ENCODE measurements around the gene TMTC4. TPM values are rescaled to one million over a fixed set of nuclear protein-coding genes. Genes with fewer than 3 reads are reported as not detected.
A peak's percentile ranks its signal among the peaks of the same experiment; 100 is the strongest.

TMTC4 gene
- total RNA-seq, 1 experiment from 2014 or later: 45.5 TPM

- DNase-seq (ENCODE audit: low spot score) (no peak), ATAC-seq (no peak)
- no peak overlapping the region for H3K27ac Mint-ChIP-seq
- peaks cover 12% of the 10 kb centered on the region for H3K36me3 Mint-ChIP-seq
- TF ChIP-seq ZNF532 (CRISPR knock-in tag; IDR thresholded peaks at IDR 0.05; ENCODE audit: borderline replicate concordance) (no peak), ZNF671 (CRISPR knock-in tag; IDR thresholded peaks at IDR 0.05) (no peak), HMGA2 (CRISPR knock-in tag; IDR thresholded peaks at IDR 0.05) (peak; percentile 25; the same call in 1 of the 2 replicates)
- peaks cover 13% of the 10 kb centered on the region for H3K4me1 Mint-ChIP-seq
- H3K4me3 Mint-ChIP-seq: no peak overlapping the region
- ChIA-PET POLR2A (no interaction called here), CTCF (no interaction called here)
- H3K9me3 Mint-ChIP-seq: no peaks in the 10 kb centered on the region
- H3K27me3 Mint-ChIP-seq (ENCODE audit: low read depth): no peaks in the 10 kb centered on the region
These were observed 26.2 kb downstream of the TMTC4 start for GRCh38 chr13:100648354-100648753.

- no peaks in the 10 kb centered on the region for H3K9me3 Mint-ChIP-seq
These were observed 27.7 kb downstream of the TMTC4 start for GRCh38 chr13:100646871-100647270.

GRCh38 chr13:100646030-100646673, 28.4 kb downstream of the TMTC4 start:
- ChIA-PET CTCF (interaction anchor here (0.7 to 0.9 kb wide), 2 partner anchors 73 to 483 kb away, joined by 3 to 5 read pairs; no protein-coding TSS in a partner anchor), POLR2A (no interaction called here)
- H3K4me3 Mint-ChIP-seq: no peak overlapping the region
- H3K36me3 Mint-ChIP-seq: peaks cover 22% of the 10 kb centered on the region
- H3K27me3 Mint-ChIP-seq (ENCODE audit: low read depth): no peaks in the 10 kb centered on the region
- no peaks in the 10 kb centered on the region for H3K9me3 Mint-ChIP-seq
- H3K4me1 Mint-ChIP-seq: no peaks in the 10 kb centered on the region; the same call in 1 of the 2 replicates
- no peak overlapping the region for H3K27ac Mint-ChIP-seq
- ATAC-seq: peak; percentile 55
- TF ChIP-seq ZBTB21 (CRISPR knock-in tag; IDR thresholded peaks at IDR 0.05; ENCODE audit: borderline replicate concordance): no peak
- TF ChIP-seq OVOL2 (CRISPR knock-in tag; IDR thresholded peaks at IDR 0.05; ENCODE audit: borderline replicate concordance): no peak
- no peak for TF ChIP-seq TEAD4 (CRISPR knock-in tag; IDR thresholded peaks at IDR 0.05)
- no peak for TF ChIP-seq MLX (CRISPR knock-in tag; IDR thresholded peaks at IDR 0.05)
- TF ChIP-seq MAX (CRISPR knock-in tag; IDR thresholded peaks at IDR 0.05): no peak
- peak; percentile 55 for DNase-seq (ENCODE audit: low spot score)

More at GRCh38 chr13:100646871-100647270, 27.7 kb downstream of the TMTC4 start:
- POLR2A ChIA-PET: no interaction called here
- Mint-ChIP-seq H3K27me3 (ENCODE audit: low read depth) (no peaks in the 10 kb centered on the region), H3K4me1 (peaks cover 2% of the 10 kb centered on the region), H3K27ac (no peak overlapping the region), H3K4me3 (no peak overlapping the region), H3K36me3 (peaks cover 17% of the 10 kb centered on the region)
- CTCF ChIA-PET: interaction anchor here (0.7 to 0.9 kb wide), 2 partner anchors 74 to 483 kb away, joined by 3 to 5 read pairs; no protein-coding TSS in a partner anchor
- DNase-seq (ENCODE audit: low spot score) (no peak), ATAC-seq (no peak)
- TF ChIP-seq SP1 (CRISPR knock-in tag; conservative IDR thresholded peaks at IDR 0.05) (no peak), GABPB1 (CRISPR knock-in tag; IDR thresholded peaks at IDR 0.05) (no peak), MXD4 (CRISPR knock-in tag; IDR thresholded peaks at IDR 0.05; ENCODE audit: borderline replicate concordance) (no peak), ZNF219 (CRISPR knock-in tag; IDR thresholded peaks at IDR 0.05; ENCODE audit: borderline replicate concordance) (no peak)

- H3K9me3 Mint-ChIP-seq: no peaks in the 10 kb centered on the region
- peaks cover 27% of the 10 kb centered on the region for H3K36me3 Mint-ChIP-seq
- H3K27ac Mint-ChIP-seq: peak overlapping the region; percentile 85
- H3K4me1 Mint-ChIP-seq: no peaks in the 10 kb centered on the region; the same call in 1 of the 2 replicates
- DNase-seq (ENCODE audit: low spot score) (no peak), ATAC-seq (no peak)
- ChIA-PET CTCF (interaction anchor here (1.2 to 1.3 kb wide), 2 partner anchors 30 to 73 kb away, joined by 3 to 4 read pairs; no protein-coding TSS in a partner anchor), POLR2A (no interaction called here)
- no peaks in the 10 kb centered on the region for H3K27me3 Mint-ChIP-seq (ENCODE audit: low read depth)
- H3K4me3 Mint-ChIP-seq: no peak overlapping the region
- TF ChIP-seq USF1 (CRISPR knock-in tag; IDR thresholded peaks at IDR 0.05) (no peak), KAT7 (CRISPR knock-in tag; IDR thresholded peaks at IDR 0.05; ENCODE audit: borderline replicate concordance) (no peak), ZBTB21 (CRISPR knock-in tag; IDR thresholded peaks at IDR 0.05; ENCODE audit: borderline replicate concordance) (no peak), SOX15 (CRISPR knock-in tag; IDR thresholded peaks at IDR 0.05) (no peak), GABPB1 (CRISPR knock-in tag; IDR thresholded peaks at IDR 0.05) (no peak), CDX4 (CRISPR knock-in tag; IDR thresholded peaks at IDR 0.05; ENCODE audit: borderline replicate concordance) (no peak), MYBL2 (CRISPR knock-in tag; IDR thresholded peaks at IDR 0.05) (no peak), ERG (CRISPR knock-in tag; IDR thresholded peaks at IDR 0.05) (no peak), NFE2L1 (CRISPR knock-in tag; IDR thresholded peaks at IDR 0.05) (no peak), ELF4 (CRISPR knock-in tag; IDR thresholded peaks at IDR 0.05; ENCODE audit: low read depth) (no peak), SMAD4 (CRISPR knock-in tag; IDR thresholded peaks at IDR 0.05) (no peak)
These were observed 29.2 kb downstream of the TMTC4 start for GRCh38 chr13:100645382-100645781.
